NCI-H2107 treated with DMSO at 0.1 percent for 48 hours (cell line): ENCODE measurements around the gene FAM107B.

Experiments
- DNase-seq: peaks from one replicate; lab custom pipeline; 2025; ENCODE audit not compliant: unreplicated experiment; lab: John Stamatoyannopoulos, UW

FAM107B gene

DNA sequence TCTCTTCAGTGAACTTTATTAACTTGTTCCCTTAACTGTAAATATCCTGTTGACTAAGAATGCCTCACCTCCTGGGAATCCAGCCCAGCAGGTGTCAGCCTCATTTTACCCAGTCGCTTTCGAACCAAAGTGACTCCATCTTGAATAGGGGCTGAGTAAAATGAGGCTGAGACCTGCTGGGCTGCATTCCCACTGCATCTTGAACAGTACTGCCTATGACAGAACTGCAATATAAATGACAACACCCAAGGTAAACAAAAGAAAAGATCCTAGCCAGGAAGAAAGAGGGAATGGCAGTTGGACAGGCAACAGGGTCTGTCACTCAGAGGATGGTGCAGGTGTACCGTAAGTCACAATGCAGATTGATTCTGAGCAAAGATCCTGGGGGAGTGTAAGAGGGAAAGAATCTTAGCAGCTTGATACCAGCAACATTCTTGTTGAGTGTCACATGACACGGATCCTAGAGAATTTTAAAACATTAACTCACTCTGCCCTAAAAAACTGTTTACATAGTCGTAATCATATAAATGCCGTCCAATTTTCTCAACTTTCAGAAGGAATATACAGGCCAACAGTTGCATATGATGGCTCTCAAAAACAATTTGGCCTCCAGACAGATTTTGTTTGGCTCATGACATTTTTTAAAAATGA is 4.4 kb upstream of the FAM107B start:
- no peak for DNase-seq

- no peak for DNase-seq
These were observed 1.8 kb upstream of the FAM107B start for GRCh38 chr10:14776546-14776945.

GRCh38 chr10:14775656-14776055 is 959 bp upstream of the FAM107B start:
- DNase-seq: no peak

DNA sequence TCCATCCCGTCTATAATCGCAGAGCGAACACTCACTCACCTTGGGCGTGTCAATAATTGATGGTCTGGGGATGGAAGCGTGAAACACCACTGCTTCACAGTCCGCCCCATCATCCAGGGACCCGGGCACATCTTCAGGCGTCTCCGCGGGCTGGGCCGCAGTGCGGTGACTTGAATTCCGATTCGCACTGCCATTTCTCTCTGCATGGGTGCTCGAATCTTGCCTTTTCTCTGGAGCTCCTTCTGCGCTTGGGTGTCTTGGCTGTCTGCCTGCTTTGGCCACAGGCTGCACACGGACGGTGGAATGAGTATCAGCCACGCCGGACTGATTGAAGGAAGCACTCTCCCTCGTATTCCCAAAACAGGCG is 500 bp downstream of the FAM107B start:
- DNase-seq: no peak

- no peak for DNase-seq
These were observed 1.0 kb downstream of the FAM107B start for GRCh38 chr10:14773551-14774213.

DNA sequence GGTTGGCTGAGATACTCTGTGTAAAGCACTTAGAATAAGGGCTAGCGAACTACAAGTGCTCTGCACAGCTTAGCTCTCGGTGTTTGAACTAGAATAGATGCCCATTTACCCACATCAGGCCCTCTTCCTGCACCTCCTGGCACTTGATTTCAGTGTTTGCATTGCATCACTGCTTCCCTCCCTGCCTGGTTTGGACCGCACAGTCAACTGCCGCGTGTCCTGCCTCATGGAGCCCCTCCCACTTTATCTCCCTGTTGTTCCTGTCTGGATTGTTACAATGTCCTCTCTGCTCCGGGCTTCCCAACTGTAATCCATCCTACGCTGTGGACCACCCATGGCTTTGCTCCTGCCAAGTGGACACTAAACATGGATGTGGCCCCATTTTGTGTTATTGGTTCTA is 2.3 kb downstream of the FAM107B start:
- DNase-seq: no peak

DNA sequence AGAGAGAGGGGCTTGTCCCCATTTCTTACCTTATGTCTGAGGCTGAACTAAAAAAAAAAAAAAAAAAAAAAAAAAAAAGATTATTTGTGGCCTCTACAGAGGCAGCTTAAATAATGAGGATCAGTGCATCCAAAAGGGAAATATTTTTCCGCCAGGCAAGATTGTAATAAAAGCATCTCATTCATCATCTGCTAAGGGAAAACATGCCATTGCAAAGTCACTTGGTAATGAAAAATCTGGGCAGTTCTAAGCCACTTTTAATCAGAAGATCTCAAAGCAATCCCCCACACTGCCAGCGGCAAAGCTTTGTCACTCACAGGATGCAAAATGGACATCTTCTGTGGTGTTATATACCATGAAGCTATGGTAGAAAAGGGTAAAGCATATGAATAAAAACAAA is 3.8 kb downstream of the FAM107B start:
- no peak for DNase-seq

DNA sequence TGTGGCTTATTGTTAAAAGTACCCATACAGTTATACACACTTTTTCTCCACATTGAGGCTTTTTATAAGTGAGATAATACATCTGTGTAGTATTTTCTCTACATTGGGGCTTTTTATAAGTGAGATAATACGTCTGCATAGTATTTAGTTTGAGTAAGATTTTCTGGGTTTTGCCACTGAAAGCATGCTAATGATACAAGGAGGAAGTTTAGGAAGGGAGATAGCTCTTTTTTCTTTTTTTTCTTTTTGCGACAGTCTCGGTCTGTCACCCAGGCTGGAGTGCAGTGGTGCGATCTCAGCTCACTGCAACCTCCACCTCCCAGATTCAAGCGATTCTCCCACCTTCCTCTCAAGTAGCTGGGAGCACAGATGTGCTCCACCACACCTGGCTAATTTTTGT is 13.3 kb downstream of the FAM107B start:
- DNase-seq: no peak

GRCh38 chr10:14758994-14759664 is 15.6 kb downstream of the FAM107B start:
- no peak for DNase-seq

- no peak for DNase-seq
These were observed 16.2 kb downstream of the FAM107B start for GRCh38 chr10:14758451-14758850.

DNA sequence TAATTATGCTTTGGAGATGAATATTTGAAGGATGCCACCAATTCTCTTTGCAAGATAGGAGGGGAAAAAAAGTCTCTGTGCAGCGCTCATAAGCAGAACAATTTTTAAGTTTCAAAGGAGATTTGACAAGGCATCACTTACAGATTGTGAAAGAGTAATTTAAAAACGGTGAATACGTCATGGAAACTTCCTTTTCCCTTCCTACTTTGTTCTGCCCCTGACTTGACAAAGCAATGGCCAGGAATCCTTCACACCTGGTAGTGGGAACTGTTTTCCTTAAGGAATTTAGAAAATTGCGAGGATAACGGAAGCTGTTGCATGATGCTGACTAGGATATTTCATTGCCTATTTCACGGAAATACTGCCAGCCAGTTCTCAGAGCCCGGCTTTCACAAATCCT is 16.7 kb downstream of the FAM107B start:
- DNase-seq: no peak

- no peak for DNase-seq
These were observed 17.3 kb downstream of the FAM107B start for GRCh38 chr10:14757394-14757793.

DNA sequence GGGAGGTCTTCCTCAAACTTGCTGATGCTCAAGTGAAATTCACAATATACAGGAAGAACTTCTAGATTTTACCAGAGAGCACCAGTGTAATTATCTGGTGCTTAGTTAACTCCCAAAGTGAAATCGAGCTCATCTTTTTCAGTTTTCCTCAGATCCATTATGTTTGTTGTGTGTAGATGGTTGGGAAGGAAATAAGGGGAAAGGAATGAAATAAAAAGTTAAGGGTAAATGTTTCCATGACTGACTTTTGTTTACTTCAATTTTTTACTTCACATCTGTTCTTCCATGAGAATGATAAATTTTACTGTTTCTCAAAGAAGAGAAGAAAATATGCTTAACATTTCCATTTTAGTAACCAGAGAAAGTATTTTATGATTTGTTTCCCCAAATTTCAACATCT is 21.3 kb downstream of the FAM107B start:
- DNase-seq: no peak

DNA sequence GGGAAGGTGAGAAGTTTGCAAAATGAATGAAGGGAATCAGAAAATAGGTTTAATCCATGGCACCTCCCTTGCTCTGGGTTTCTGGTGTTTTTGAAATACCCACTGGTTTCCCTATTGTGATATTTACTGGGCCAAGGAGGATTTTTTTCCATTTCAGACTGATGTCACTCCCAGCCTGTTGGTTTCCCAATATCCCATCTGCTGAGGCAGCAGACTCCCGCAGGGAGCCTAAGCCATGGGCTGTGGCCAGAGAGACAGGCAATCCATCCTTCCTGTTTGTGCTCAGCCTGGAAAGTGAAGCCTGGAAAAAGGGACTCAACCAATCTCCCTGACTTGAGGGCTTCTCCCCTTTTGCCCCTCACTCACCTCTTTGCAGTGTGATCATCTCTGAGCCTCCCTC is 22.8 kb downstream of the FAM107B start:
- no peak for DNase-seq

DNA sequence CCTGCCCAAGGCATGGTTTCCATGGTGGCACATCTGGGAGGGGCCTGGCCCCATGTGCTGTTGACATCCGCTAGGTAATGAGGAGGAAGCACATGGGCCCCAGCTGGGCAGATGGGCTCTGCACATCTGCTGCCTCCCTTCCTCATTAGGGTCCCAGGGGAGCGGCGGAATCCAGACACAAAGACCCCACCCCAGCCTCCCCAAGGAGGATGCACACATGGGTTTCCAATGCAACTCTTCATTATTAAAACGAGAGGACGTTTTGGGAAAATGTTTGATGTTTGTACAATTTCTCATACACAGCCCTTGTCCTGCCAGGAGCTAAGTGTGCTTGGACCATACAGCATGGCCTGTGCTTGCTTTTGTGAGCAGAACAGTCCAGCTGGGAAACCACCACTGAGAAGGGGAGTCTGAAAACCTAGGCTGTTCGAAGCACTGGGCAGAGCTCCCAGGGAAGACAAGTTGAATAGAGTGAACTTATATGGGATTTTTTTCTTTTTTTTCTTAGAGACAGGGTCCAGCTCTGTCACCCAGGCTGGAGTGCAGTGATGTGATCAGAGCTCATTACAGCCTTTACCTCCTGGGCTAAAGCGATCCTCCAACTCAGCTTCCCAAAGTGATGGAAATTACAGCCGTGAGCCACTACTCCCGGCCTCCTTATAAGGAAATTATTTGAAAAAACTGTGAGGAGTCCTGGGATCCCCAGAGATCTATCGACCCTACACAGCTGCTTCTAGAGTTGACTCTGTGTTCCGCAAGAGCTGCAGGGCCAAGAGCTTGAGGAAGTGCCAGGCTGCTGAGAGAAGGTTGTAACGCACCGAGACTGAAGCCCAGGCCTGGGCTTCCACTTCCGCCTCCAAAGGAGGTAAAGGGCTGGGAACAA is 23.4 kb downstream of the FAM107B start:
- DNase-seq: no peak

- DNase-seq: no peak
These were observed 25.5 kb downstream of the FAM107B start for GRCh38 chr10:14749070-14749809.

GRCh38 chr10:14748441-14748840 is 26.3 kb downstream of the FAM107B start:
- DNase-seq: no peak

GRCh38 chr10:14742815-14743214 is 31.9 kb downstream of the FAM107B start:
- DNase-seq: no peak

- no peak for DNase-seq
These were observed 32.3 kb downstream of the FAM107B start for GRCh38 chr10:14742382-14742781.

- DNase-seq: no peak
These were observed 33.9 kb downstream of the FAM107B start for GRCh38 chr10:14740684-14741247.
